Fibroblast of skin of left quadriceps (primary cell): ENCODE results near the gene DTNBP1.
"Not testable (repeated sequence)": the region's sequence is repeated elsewhere in the genome, so short reads cannot be mapped to it uniquely, and the experiment has no call there.

Experiments used
- DNase-seq, 2 experiments: peaks; one replicate each; pipeline ENCODE4 v3.0.0-alpha.2; 2013; ENCODE audit warnings: low read depth in 2 of 2

Gene DTNBP1

DNA sequence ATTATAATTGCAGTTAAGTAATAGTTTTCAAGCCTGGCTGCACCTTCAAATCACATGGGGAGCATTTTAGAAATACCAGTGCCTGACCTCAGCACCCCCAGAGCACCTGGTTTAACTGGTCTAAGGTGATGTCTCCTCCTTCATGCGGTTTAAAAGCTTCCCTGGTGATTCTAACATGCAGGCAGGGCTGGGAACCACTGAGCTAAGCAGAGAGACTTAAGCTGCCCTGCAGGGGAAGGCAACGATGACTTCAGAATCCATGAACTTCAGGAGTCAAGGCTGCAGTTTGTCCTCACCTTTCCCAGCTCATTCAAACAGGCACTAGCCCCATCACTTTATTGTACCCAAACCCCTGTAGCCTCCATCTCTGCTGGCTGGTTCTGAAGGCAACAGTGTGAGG is 6.1 kb upstream of the DTNBP1 start:
- no peak for DNase-seq

GRCh38 chr6:15666896-15667295 is 4.1 kb upstream of the DTNBP1 start:
- DNase-seq = not testable (repeated sequence)

DNA sequence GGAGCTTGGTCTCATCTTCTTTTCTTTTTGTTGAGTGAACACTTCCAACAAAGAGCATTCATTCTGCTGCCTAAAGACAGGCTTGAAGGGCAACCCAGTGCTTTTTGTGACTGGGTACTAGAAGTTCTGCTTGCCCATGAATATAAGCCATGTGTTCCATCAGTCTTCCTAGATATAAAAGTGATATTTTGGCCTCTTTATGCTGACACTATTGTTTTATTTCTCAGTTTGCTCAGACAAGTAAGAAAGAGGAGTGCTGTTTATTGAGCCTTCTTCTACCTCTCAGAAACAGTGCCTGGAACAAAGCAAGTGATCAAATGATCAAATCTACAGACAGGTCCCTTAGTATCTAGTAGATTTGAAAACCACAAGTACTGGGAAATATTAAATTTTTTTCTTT is 2.4 kb upstream of the DTNBP1 start:
- DNase-seq = no peak

DNA sequence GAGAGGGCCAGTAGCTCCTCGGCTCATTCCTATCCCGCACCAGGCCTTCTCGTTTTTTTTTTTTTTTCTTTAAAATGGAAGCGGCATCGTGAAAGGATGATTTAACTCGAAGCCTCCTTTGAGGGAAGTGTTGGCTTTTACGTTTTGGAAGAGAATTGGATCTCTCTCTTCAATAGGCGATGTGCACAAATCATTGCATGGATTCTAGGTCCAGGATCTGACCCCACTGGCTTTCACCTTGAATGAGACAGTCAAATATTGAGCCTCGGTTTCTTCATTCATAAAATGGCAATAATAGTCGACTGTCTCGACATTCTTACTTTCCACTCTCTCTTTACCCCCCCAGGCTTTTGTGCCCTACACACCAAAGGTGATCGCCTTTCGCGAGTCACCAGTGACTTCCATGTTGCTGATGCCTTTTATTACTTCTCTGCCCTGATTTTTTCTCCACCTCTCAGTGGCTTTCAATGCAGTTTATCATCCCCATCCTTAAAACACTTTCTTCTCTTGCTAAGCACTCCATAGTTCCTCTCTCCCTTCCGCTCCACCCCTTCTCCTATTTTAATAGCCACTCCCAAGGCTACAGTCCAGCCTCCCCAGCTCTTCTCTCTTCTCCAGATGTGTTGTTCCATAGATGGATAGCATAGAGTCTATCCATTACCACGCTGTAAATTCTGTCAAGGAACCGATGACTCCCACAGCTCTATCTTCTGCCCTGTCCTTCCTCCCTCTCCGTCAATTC is 473 bp upstream of the DTNBP1 start:
- DNase-seq = no peak

- DNase-seq = no peak
Measured at GRCh38 chr6:15661853-15662325, 939 bp downstream of the DTNBP1 start.

GRCh38 chr6:15659181-15659580 is 3.6 kb downstream of the DTNBP1 start:
- no peak for DNase-seq

DNA sequence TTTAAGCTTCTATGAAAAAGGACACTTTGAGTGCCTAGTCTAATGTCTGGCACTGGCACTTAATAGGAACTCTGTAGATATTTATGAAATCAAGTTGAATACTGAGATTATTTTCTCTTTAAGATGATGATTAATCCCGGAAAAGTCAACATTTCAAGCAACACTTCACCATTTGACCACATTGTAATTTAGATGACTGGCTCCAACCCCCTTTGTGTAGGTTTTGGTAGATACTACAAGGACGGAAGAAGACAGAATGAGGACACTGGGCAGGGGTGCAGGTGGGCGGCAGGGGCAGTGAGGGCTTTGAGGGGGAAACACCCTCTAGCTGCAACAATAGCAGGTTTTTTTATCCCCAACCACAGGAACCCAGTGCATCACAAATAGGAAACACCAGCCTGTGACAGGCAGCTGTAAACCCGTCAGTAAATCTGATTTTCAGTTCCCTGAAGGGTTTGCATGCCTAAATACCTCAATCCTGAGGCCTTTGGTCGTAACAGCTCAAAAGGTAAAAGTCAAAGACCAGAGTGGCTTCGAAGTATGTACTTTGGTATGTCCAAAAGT is 4.6 kb downstream of the DTNBP1 start:
- no peak for DNase-seq

DNA sequence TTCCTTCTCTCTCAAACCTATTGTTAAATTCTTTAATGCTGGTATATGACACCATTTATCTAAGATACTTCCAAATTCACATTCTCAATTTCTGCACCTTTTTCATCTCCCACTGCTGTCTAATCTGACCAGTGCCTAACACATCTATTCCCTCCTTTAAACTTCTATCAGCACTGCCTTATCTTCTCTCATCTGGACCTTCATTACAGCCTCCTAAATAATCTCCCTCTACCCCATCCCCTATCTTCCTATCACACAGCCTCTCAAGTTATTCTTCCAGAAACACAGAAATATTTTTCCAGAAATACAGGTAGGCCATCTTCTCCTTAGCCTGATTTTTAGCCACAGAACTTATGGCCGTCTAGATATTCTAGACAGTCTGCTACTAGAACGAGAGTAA is 5.5 kb downstream of the DTNBP1 start:
- DNase-seq = no peak

DNA sequence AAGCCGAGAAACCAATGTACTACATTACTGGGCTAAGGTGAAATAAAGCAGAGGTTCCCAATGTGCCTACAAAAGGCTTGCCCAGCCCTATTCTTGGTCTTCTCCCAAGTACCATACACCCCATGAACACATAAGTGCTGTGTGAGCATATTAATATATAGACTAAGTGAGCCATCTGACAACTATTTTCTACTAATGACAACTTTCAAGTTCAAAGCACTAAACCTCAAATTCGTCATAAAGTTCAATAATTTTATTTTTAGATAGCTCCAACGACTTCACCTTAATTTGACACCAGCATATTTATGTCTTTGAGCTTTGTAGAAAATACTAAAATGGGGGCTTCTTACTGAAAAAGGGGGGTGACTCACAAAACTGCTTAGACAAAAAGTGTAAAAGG is 6.7 kb downstream of the DTNBP1 start:
- DNase-seq = no peak

- DNase-seq = no peak
Measured at GRCh38 chr6:15654250-15654649, 8.6 kb downstream of the DTNBP1 start.

DNA sequence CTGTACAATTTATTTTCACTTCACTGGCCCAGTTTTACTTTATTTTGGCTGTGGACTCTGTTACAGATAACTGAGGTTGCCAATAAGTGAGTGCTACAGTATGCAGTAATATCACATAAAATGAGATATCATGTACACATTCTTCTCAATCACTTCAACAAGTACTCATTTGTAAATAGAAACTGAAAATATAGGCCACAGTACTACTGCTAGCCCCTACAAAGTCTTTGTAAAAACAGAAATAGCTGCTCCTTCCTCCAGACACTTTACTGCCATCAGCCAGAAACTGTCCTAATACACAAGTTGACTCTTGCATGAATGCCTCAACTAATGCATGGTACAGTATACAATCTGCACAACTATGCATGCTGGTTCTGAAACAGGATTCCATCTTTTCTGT is 9.2 kb downstream of the DTNBP1 start:
- DNase-seq = no peak

- not testable (repeated sequence) for DNase-seq
Measured at GRCh38 chr6:15650004-15650559, 12.7 kb downstream of the DTNBP1 start.

DNA sequence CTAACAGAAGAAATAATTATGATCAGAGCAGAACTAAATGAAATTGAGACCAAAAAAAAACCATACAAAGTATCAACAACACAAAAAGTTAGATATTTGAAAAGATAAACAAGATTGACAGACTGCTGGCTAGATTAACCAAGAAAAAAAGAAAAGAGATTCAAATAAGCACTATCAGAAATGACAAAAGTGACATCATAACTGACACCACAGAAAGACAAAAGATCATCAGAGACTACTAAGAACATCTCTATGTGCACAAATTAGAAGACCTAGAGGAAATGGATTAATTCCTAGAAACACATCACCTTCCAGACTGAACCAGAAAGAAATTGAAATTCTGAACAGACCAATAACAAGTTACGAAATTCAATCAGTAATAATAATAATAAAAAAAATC is 17.9 kb downstream of the DTNBP1 start:
- no peak for DNase-seq

- DNase-seq = no peak
Measured at GRCh38 chr6:15643542-15643941, 19.3 kb downstream of the DTNBP1 start.

DNA sequence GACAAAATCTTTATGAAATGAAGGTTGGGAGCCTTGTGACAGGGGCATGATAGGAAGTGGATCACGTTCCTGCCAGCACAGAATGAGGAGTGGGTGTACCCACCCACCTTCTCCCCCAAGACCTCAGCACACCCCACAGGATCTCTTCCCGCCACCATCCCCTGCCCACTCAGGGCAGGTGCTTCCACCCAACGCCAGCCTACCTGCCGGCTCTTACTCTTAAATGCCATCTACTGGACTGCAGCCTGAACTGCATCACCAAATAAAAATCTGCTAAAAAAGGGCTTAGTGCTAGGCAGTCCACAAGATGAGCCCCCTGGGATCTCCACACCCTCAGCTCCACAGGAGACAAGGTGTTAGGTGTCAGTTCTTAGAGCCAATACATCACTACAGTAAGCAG is 20.6 kb downstream of the DTNBP1 start:
- DNase-seq = no peak

- no peak for DNase-seq
Measured at GRCh38 chr6:15638373-15638772, 24.5 kb downstream of the DTNBP1 start.

DNA sequence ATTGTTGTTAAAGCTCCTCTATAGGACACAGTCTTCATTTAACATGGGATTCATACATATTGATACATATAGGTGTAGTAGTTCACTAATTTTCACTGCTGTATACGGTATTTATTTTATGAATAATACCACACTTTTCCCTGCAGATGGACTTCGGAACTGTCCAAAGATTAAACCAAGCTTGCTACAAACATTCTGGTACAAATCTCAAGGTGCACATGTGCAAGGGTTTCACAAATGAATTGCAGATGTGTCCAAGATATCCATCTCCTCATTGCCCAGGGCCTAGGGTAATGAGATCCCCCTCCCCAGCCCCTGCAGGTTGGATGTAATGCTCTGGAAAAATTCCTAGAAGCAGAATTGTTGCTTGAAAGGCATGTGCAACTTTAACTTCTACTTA is 31.4 kb downstream of the DTNBP1 start:
- no peak for DNase-seq

- no peak for DNase-seq
Measured at GRCh38 chr6:15630202-15630601, 32.6 kb downstream of the DTNBP1 start.

- no peak for DNase-seq
Measured at GRCh38 chr6:15629487-15629886, 33.3 kb downstream of the DTNBP1 start.

DNA sequence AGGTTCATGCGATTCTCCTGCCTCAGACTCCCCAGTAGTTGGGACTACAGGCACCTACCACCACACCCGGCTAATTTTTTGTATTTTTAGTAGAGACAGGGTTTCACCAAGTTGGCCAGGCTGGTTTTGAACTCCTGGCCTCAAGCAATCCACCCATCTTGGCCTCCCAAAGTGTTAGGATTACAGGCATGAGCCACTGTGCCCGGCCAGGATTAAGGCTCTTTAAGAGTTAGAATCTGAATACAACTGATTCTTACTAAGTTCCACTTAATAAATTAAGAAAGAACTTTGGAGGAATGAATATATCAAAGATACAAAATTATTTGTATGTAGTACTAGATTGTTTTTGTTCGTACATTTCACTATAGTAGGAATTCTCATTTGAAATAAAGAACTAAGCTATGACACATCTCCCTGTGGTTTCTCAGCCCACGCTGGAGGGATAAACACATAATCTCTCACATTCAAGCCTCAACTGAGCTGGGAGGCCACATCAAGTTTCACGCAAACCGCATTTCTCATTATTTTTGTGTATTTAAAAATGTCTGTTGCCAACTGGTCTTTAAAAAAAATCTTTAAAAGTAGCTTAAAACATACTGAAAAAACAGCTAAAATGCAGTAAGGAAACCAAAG is 34.2 kb downstream of the DTNBP1 start:
- DNase-seq = peak; percentile 64 to 68

- peak; percentile 65 for DNase-seq
Measured at GRCh38 chr6:15627821-15628220, 35.0 kb downstream of the DTNBP1 start.

DNA sequence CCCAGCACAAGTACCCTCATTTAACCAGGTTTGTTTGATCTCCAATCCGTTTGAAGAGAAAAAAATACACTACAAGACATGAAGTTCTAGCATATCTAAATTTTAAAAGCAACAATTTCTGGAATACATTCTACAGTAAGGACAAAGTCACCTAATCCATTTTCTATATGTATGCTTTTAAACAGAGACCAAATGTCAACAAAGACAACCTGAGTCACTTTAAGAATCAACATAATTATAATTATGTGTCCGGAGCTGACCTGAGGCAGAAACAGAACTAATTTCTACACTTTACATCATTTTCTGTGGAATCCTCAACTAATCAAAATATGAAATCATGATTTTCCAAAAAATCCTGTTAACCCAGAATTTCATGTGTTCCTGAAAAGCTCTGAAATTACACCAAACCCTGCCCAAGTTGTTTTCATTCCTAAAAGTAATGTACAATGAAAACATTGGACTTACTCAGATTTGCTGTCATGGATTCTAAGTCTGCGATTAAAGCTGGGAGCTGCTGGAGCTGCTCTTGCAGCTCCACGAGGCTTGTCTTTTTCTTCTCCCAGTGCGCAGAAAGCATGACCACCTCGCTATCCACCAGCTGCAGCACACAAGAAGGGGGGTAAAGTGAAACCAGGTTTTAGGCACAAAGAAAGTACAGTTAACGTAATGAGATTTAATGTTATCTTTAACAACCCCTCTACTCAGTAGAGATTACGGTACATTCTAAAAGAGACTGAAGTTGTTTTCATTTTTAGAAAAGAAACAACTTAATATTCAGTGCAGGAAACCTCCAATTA is 35.8 kb downstream of the DTNBP1 start:
- no peak for DNase-seq
